Stimulated activated CD4-positive, alpha-beta T cell treated with anti-CD3 and anti-CD28 coated beads, Interleukin-1b, Interleukin-23, amount 100 ng/mL, for 24 hours (primary cell): Measurements from ENCODE around the gene PRKCQ.

Source experiments
- DNase-seq, 4 experiments: peaks; one replicate each; pipeline ENCODE4 v3.0.0-alpha.2; 2020; ENCODE audit warnings: low read depth in 4 of 4, low spot score in 1 of 4

The PRKCQ gene

DNA sequence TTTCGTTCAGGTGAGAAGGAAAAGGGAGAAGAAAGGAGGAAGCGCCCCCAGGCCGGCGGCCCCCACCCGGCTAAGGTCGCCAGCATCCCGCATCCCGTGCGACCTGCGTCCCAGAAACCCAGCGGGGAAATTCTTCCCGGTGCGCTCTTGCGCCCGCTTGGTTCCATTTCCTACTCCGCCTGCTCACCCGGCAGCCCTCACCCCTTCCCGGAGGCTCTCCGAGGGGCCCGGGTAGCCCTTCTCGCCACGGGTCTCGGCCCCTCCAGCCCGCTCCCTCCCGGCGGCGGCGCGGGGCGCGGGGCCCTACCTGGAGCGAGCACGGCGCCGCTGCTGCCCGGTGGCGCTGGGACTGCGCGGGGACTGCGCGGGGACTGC, at the start of gene PRKCQ:
TSS of gene PRKCQ (minus strand) at position 373 of the 375 bp plus-strand sequence. CDS start 65,141 bp downstream, outside the sequence.
- DNase-seq, result no peak

DNA sequence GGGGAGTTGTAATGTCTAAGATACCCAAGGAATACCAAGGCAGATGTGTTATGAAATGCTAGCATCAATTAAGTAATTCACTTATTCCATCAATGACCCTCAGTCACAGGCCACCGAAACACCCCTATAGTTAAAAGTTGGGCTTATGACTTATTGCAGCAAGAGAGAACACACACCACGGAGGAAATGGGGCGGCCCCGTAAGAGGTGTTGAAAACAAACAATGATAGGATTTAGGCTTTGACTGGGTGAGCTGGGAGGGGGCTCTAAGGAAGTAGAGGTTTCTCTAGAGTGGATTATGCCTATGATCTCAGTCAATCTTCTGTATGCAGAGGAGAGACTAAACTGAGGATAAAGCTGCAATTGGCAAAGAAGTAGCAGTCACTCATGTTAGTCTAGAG, 45.4 kb upstream of the PRKCQ start:
- DNase-seq, result no peak

DNA sequence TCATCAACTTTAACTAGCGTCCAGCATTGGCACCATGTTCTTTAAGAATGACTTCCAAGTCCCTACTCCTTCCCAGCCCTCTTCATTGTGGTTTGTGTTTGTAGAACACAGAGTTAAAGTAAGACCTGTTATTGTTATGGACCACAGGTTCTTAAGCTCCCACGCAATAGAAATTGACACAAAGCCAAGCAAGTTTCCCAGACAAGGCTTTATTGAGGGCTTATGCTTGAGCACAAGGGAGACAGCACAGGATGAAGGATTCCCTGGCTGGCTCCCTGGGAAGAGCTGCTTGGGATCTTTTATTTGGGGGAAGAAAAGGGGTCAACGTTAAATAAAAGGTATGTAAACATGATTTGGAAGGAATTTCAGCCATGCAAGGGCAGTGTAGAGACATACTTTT, 44.3 kb upstream of the PRKCQ start:
- no peak for DNase-seq

DNA sequence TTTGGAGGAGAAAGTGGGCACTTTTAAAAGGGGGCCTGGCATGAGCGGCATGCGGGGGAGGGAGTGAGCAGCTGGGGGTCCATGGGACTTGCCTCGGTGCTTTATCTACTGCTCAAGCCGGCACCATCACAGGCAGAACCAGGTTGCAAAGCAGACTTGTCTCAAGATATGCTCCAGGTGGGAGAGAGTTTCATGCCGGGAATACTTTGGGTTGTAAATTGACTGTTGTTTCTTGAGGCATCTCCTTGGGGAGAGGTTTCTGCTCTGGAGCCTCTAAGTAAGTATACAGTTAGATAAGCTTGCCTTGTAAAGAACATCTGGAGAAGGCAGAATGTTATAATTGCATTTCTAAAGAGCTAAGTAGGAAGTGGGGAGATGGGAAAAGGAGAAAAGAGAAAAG, 42.8 kb upstream of the PRKCQ start:
- DNase-seq, result no peak

DNA sequence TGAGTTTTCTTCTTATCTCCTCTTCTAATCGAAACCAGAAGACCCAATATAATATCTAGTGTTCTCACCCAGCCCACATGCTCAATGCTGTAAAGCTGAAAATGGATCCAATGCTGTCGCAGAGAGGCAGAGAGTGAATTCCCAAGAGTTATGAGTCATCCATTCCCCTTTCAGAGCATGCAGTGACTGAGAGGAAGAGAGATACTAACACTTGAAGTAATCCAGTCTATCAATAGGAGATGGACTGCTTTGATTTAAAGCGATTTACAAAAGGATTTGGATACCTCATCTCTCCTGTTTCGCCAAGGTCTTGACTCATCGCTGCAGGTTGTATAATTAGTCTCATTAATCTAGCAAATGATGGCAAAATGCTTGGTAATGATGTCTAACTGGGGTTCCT, 41.5 kb upstream of the PRKCQ start:
- no peak for DNase-seq

DNA sequence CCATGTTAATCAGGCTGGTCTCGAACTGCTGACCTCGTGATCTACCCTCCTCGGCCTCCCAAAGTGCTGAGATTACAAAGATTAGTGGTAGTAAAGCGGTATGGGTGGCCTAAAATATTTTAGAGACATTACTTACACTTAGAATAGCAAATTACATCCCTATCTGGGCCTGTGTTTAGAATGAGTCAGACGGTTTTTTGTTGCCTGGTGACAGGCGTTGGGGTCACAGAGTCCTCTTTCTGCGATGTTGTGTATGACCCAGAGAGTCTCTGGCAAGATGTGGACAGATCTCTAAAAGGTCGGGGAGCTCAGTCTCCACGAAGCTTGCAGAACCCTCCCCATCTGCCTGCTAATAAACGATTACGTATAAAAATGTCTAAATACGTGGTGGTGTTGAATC, 39.6 kb upstream of the PRKCQ start:
- DNase-seq, result no peak

DNA sequence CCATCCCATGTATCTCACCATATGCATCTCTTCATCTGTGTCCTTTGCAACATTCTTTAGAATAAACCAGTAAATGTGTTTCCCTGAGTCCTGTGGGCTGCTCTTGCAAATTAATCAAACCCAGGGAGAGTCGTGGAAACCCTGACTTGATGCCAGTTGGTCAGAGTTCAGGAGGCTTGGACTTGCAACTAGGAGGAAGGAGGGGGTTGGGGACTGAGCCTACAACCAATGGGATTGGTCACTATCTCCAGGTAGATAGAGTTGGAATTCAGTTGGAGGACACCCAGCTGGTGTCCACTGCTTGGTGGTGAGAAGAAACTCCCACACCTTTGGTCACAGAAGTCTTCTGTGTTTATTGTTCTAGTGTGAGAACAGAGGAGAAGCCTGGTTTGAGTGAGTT, 38.3 kb upstream of the PRKCQ start:
- DNase-seq, result no peak

DNA sequence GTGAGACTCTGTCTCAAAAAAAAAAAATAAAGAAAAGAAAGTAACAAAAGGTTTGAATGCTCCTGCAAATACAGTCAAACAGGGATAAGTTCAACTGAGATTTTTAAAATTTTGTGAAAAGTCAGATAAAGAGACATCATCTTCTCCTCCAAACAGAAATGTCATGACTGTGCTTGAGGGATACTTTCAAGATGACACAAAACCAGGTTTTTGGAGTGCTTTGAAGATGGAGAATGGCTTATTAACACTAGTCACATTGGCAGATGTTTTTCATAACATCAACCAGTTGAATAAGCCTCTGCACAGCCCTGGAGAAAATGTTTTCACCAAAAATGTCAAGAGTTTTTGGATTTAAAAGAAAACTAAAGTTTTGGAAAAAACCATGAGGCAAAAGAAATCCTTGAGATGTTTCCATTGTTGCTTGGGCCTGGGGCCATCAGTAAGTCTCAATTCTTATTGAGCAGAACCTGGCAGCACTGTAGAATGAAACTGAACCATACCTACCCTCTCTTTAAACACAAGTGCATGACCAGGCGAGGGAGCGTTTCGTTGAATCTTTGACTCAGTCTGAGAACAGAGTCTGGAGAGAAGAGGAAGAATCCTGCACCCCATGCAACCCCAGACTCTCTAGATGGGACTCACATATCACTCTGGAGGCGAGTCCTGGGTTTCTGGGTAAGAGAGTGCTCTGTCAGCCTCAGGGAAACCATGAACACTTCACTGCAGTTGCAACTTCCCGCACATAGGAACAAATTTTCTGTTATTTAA, 37.4 kb upstream of the PRKCQ start:
- DNase-seq, result no peak

DNA sequence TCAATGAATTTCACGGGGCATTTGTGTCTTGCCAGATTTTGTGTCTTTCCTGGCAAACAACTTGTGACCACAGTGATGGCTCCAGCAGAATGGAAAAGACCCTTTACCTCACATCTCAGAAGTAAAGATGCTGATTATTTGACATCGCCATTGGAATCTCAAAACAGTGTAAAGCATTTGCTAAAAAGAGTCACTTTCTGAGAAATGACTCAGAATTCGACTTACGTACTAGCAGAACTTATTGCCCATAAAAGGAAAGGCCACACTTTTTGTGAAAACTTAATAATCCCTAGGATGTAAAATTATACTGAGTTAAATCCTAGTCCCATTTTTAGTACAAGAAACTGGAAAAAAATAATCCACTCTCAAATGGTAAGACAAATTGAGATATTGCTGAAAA, 35.9 kb upstream of the PRKCQ start:
- DNase-seq, result no peak

DNA sequence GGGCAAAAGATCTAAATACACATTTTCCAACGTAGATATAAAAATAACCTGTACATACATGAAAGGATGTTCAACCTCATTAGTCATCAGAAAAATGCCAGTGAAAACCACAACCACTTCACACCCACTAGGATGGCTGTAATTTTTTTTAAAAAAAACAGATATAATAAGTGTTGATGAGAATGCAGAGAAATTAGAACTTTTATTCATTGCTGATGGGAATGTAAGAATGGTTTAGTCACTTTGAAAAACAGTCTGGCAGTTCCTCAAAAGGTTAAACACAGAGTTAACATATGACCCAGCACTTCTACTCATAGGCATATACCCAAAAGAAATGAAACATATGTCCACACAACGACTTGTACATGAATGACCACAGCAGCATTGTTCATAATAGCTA, 32.3 kb upstream of the PRKCQ start:
- no peak for DNase-seq

DNA sequence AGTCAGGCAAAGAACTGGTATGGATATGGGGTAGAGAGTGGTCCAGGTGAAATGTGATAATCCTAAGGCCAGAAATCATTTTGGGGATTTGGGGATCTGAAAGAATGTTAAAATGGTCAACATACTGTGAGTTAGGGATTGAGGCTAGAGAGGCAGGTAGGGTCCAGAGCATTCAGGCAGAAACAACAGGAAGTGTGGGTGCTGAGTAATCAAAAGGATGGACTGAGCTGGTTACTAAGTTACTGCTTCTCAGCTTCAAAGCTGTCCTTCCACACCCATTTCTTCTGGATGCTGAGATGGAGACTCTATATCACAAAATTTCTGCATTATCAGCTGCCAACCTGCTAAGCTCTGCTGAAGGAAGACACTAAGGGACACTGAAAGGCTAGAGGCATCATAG, 30.6 kb upstream of the PRKCQ start:
- no peak for DNase-seq

DNA sequence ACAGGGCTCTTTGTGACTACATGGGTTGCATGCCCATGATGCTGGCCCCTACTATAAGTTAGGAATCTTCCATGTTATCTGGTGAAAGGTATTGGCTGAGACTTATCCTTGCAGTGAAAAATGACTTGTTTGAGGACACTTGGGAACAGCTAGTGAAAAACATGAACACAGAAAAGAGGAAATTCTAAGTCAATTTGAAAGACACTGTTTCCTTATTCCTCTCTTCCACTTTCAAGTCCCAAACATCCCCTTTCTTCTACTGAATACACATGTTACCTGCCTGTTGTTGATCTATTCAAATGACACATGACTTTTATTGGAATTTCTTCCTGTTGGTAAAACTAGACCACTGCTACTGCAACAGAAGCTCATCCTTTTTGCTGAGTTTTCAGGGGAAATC, 29.5 kb upstream of the PRKCQ start:
- DNase-seq, result no peak

DNA sequence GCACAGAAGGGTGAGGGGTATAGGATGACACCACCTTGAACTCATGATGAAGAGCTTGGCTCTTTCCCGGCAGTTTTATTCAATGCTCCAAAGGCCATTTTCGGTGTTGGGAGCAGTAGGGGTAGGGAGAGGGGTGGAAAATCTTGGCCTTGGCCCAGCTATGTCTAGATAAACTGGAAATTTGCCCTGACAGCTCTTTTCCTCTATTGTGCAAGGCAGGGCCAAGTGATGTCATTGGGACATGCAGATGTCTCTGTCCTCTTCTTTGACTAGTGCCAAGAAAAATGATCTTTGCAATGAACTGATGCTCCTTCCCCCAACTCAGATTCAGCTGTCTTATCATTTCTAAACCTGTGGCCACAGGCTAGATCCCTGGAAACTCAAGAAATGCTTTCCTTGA, 27.7 kb upstream of the PRKCQ start:
- DNase-seq, result no peak

DNA sequence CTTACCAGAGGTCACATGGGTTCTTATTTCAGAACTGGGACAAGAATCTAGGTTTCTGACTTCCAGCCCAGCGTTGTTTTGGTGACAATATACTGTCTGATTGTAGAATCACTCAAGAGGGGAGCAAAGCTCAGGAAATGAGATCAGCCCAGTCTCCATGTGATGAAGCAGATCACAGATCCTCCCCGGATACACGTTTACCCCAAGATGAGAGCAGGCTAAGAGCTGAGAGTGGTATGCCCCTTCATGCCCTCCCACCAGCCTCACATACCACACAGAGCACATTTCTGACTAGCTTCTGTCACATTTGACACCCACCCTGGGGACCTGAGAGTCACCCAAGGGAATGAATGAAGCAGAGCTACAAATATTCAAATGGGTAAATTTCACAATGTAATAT, 27.1 kb upstream of the PRKCQ start:
- peak in 2 of 4 experiments; percentile 21 to 36 for DNase-seq

DNA sequence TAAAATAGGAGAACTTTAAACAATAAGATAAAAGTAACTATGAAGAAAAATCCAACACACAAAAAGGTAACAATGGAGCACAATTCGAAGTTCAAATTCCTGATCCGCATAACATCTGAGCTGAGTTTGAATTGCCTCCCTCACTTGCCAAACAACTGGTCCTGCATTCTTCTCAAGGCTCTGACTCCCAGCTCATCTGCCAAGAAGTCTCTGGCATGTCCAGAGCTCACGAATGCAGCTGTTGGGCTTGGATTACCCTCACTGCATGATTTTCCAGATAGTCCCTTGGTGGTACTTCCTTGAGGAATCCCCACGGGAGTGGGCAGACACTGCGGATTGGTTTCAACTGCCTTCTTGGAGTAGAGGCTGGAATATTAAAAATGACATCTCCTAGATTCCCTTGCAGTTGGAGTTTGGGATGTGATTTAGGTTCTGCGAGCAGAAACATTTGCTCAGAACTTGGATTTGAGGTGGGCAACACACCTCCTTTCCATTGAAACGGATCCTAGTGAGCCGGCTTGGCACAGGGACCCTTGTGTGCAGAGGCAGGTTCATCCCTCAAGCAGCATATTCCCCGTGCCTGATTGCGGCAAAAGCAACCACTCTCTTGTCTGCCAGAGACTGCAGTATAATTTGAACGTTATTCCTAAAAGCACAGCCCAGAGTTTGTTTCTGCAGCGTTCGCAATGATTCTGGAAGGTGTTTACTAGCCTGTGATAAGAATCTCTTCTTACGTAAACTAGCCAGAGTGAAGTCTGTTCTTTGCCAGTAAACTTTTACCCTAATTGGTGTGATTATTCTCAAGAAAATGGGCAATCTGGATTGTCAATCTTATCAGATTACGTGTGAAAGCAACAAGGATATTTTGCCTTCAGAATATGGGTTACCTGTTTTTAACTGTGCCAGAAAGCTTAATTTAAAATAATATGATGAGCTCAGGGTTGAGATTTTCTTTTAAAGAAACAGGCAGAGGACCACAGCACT, 23.4 kb upstream of the PRKCQ start:
- no peak for DNase-seq

DNA sequence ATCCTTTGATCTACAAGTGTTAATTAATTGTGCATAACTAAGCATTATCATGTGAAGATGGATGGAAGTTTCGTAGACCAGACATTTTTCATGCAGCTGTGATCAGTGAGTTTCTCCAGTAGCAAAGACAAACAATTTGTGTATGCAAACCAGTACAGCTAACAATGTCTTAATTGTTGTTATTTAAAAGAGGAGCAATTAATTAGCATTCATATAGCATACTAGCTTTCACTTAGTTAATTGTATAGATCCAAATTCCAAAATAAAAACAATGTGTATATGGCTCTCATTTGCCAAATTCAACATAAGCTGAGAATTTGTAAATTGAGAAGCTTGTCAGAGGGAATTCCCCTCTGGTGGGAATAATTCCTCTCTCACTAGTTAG, 22.6 kb upstream of the PRKCQ start:
- no peak for DNase-seq

DNA sequence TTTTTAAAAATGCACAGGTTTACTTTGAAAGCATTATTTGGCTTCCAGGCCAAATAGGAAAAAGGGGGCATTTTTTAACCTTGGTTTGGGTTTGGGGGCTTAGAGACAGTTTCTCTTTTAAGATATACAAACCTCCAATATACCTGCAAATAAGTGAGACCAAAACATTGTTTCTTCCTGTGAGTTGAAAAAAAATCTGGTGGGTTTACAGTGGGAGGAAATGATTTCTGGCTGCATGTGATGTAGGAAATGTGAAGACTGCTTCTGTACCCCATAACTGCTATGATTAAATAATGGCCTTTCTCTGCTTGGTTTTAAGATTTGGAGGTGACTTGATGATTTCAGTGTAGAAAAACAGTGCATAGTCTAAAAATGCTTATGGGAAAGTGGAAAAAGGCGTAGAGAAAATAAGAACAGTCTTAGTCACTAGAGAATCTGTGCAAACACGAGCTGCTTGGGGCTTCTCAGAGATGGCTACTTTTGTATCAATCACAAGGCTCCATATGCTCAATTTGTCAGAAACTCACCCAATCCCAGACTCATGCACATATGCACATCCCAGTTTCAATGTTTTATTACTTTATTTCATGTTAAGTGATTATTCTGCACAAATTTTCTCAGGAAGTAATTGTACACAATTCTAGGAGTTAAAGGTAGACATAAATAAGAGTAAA, 22.1 kb upstream of the PRKCQ start:
- DNase-seq, result no peak

DNA sequence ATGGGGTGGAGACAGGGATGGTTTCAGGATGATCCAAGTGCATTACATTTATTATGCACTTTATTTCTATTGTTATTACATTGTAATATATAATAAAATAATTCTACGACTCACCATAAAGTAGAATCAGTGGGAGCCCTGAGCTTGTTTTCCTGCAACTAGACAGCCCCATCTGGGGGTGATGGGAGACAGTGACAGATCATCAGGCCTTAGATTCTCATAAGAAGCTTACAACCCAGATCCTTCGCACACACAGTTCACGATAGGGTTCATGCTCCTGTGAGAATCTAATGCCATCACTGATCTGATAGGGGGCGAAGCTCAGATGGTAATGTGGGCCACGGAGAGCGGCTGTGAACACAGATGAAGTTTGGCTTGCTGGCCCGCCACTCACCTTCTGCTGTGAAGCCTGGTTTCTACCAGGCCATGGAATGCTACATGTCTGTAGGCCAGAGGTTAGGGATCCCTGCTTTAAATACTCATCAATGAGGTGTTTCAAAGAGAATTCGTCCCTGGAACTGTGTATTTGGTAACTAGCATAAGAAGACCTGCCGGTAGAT, 21.2 kb upstream of the PRKCQ start:
- DNase-seq, result no peak

DNA sequence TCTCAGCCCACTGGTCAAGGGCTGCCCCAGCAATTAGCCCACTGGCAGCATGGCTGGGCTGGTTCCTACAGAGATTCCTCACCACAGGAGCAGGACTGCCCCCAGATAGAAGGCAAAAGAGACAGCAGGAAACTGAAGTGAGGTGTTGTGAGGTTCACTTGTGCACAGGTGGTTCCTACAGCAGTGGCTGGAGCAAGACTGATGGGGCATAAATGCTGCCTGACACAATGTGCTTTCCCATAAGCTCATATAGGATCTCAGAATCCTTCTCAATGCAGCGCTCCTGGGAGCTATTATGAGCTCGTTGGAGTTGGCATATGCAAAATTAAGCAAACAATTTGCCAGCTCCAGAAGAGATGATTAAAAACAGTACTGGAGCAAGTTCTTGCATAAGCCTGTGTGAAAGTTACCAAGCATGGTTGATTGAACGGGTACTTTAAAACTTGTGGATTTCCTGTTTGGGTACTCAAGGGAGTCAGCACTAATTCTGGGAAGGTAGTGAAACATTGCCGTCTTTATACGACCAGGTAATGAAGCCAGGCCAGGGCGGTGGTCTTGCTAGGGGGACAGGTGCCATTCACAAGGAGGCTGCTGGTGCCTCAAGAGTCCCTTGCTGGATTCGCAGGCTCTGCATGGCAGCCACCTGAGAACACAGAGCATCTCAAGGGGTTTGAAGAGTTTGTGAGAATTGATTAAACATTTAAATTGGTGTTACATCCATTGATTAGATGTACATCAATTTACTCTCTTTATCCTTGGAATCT, 20.3 kb upstream of the PRKCQ start:
- no peak for DNase-seq

DNA sequence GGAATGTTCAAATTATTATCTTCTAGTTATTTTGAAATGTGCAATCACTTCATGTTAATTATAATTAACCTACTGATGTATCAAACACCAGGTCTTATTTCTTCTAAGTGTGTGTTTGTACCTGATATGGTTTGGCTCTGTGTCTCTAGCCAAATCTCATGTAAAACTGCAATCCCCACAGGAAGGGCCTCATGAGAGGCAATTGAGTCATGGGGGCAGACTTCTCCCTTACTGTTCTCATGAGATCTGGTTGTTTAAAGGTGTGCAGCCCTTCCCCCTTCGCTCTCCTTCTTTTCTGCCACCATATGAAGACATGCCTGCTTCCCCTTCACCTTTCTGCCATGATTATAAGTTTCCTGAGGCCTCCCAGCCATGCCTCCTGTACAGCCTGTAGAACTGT, 18.6 kb upstream of the PRKCQ start:
- DNase-seq, result no peak

DNA sequence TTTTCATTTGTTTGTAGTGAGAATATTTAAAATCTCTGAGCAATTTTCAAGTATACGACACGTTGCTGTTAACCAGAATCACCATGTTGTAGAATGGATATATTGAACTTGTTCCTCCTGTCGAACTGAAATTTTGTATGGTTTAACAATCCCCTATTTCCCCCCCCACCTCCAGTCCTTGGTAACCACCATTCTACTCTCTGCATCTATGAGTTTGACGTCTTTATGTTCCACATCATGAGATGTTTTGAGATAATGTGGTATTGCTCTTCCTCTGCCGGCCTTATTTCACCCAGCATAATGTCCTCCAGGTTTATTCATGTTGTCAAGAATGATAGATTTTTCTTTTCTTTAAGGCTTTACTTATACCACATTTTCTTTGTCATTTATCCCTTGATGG, 17.4 kb upstream of the PRKCQ start:
- DNase-seq, result no peak
